K562 (cell line): ENCODE results near the gene STAM2. TPM values are rescaled to one million over a fixed set of nuclear protein-coding genes. Genes with fewer than 3 reads are reported as not detected.
A peak's percentile ranks its signal among the peaks of the same experiment; 100 is the strongest.

Experiments
- ATAC-seq: fragments of 200-7000 bp; cut with Tn5 transposase; 3 replicates; pipeline ENCODE4 v1.9.1; 2020; ENCODE audit warnings: moderate library complexity
- BruUV-seq: library from RNA; stranded (reverse); fragments of 400-500 nt; replicated peaks from 2 replicates; lab custom pipeline; 2021; lab: Mats Ljungman, UMichigan
- CTCF ChIA-PET: fragments of 300-600 bp; formaldehyde crosslinking; extraction: SDS; loops from one replicate; lab custom pipeline; 2021; ENCODE audit warnings: low intra/inter-chr PET ratio; lab: Yijun Ruan, JAX
- POLR2A ChIA-PET: fragments of 300-600, 350-650 bp; sonication (Branson Sonifier 250); formaldehyde crosslinking; extraction: SDS; loops from one replicate; lab custom pipeline; 2021; ENCODE audit warnings: antibody characterized with exemption, inconsistent platforms; lab: Yijun Ruan, JAX
- DNase-seq, 4 experiments: peaks; one replicate each; pipeline versions ENCODE4 v3.0.0 to v3.0.0-alpha.2; 2011 to 2018; ENCODE audit warnings: low spot score in 3 of 4, mixed read lengths in 3 of 4; ENCODE audit errors: extremely low read depth in 1 of 4
- FAIRE-seq: peaks from 2 replicates; lab custom pipeline; 2011; peaks lifted over from hg19 to GRCh38; lab: Jason Lieb, UNC
- H2AFZ ChIP-seq: 2 replicates; pipeline ENCODE4 v1.6.0; 2011; ENCODE audit warnings: low read depth, low read length, control low read depth, inconsistent platforms
- H3K27ac ChIP-seq: fragments of 200-600 bp; 3 replicates; pipeline ENCODE4 v1.8.0; 2011; ENCODE audit warnings: low read depth, mild to moderate bottlenecking, control low read depth, inconsistent platforms, low read length, moderate library complexity, mixed read lengths; ENCODE audit errors: extremely low read depth
- H3K27me3 ChIP-seq, 2 experiments: fragments of 300-600 bp in 1 of 2; 2 replicates in 1 of 2; 3 replicates in 1 of 2; pipeline versions ENCODE4 v1.6.0 to v1.8.0; 2011; ENCODE audit warnings: inconsistent platforms in 2 of 2, low read length in 2 of 2, mild to moderate bottlenecking in 1 of 2, mixed read lengths in 1 of 2, moderate library complexity in 1 of 2; ENCODE audit not compliant: control insufficient read depth in 2 of 2, insufficient read depth in 2 of 2
- H3K36me3 ChIP-seq: fragments of 300-600 bp; 3 replicates; pipeline ENCODE4 v1.8.0; 2011; ENCODE audit warnings: mild to moderate bottlenecking, low read length, inconsistent platforms; ENCODE audit not compliant: control insufficient read depth, insufficient read depth
- H3K4me1 ChIP-seq, 2 experiments: fragments of 200-600 bp in 1 of 2; replicated peaks in 1 of 2; 2 replicates in 1 of 2; 3 replicates in 1 of 2; pipeline versions ENCODE4 v1.5.1 to v1.8.0; 2011; ENCODE audit warnings: inconsistent platforms in 2 of 2, low read length in 2 of 2, mild to moderate bottlenecking in 1 of 2, mixed read lengths in 1 of 2, moderate library complexity in 1 of 2; ENCODE audit not compliant: control insufficient read depth in 2 of 2, insufficient read depth in 2 of 2
- H3K4me2 ChIP-seq: 2 replicates; pipeline ENCODE4 v1.6.1; 2011; ENCODE audit warnings: low read length, control low read depth, inconsistent platforms, mixed read lengths; ENCODE audit not compliant: insufficient read depth
- H3K4me3 ChIP-seq: fragments of 200-600 bp; sonication (generic), shearing (Covaris generic); 2 replicates; pipeline ENCODE4 v1.5.1; 2016; ENCODE audit warnings: control low read depth, inconsistent platforms
- H3K79me2 ChIP-seq: fragments of 200-600 bp; 3 replicates; pipeline ENCODE4 v1.8.0; 2011; ENCODE audit warnings: low read length, inconsistent platforms; ENCODE audit not compliant: control insufficient read depth, insufficient read depth
- H3K9ac ChIP-seq, 2 experiments: 2 replicates each; pipeline versions ENCODE4 v1.6.0 to v1.6.1; 2011; ENCODE audit warnings: low read depth in 2 of 2, low read length in 2 of 2, control low read depth in 1 of 2, inconsistent platforms in 1 of 2, mild to moderate bottlenecking in 1 of 2, mixed read lengths in 1 of 2; ENCODE audit not compliant: insufficient read depth in 1 of 2
- H3K9me1 ChIP-seq: one replicate; pipeline ENCODE4 v1.6.0; 2011; ENCODE audit warnings: inconsistent platforms, mild to moderate bottlenecking, low read length, moderate library complexity; ENCODE audit not compliant: control insufficient read depth, insufficient read depth
- H3K9me3 ChIP-seq: replicated peaks from 2 replicates; pipeline ENCODE4 v1.5.1; 2011; ENCODE audit warnings: low read depth, low read length, inconsistent platforms; ENCODE audit not compliant: control insufficient read depth, insufficient read depth
- H4K20me1 ChIP-seq: replicated peaks from 2 replicates; pipeline ENCODE4 v1.6.1; 2011; ENCODE audit warnings: low read length, inconsistent platforms, mixed read lengths; ENCODE audit not compliant: control insufficient read depth, insufficient read depth
- CBX2 ChIP-seq: fragments of 200-600 bp; sonication (generic); IDR thresholded peaks from one replicate; pipeline ENCODE4 v1.6.1; 2012; ENCODE audit warnings: mild to moderate bottlenecking, low read length, inconsistent platforms; ENCODE audit not compliant: insufficient read depth, poor library complexity, severe bottlenecking
- RFX1 ChIP-seq: fragments of 450-650 bp; IDR thresholded peaks from 2 replicates; pipeline ENCODE4 v1.6.1; 2016; ENCODE audit warnings: mild to moderate bottlenecking, moderate library complexity
- THRAP3 ChIP-seq: fragments of 450-650 bp; IDR thresholded peaks from 2 replicates; pipeline ENCODE4 v1.6.1; 2016; ENCODE audit warnings: mild to moderate bottlenecking, inconsistent platforms, borderline replicate concordance
- ZNF232 ChIP-seq: sonication (generic); formaldehyde crosslinking; IDR thresholded peaks from 2 replicates; pipeline ENCODE4 v1.8.0; 2022; ENCODE audit warnings: mild to moderate bottlenecking, missing genetic modification reagents
- ZNF316 ChIP-seq: fragments of 450-650 bp; IDR thresholded peaks from 2 replicates; pipeline ENCODE4 v1.6.1; 2016
- ZNF766 ChIP-seq: fragments of 200-800 bp; sonication (Bioruptor generic); conservative IDR thresholded peaks from 2 replicates; pipeline ENCODE4 v1.6.1; 2016; ENCODE audit warnings: missing genetic modification characterization, missing compliant biosample characterization
- ZNF830 ChIP-seq: fragments of 250-450 bp; sonication (Bioruptor Pico); IDR thresholded peaks from 2 replicates; pipeline ENCODE4 v1.5.0; 2021; ENCODE audit warnings: mild to moderate bottlenecking
- WGBS: fragments of 100-300 bp; shearing (Covaris generic); methylation state at CpG from one replicate; pipeline ENCODE4 v1.1.6; 2016; ENCODE audit warnings: low coverage, mixed read lengths; ENCODE audit not compliant: insufficient coverage; ENCODE audit errors: missing lambda C conversion rate; 5-methylcytosine and 5-hydroxymethylcytosine counted together
- in situ Hi-C: fragments of 300-500 bp; cut with MboI; formaldehyde crosslinking; loops from 4 replicates; pipeline ENCODE4 v1.15.0; 2018; ENCODE audit warnings: inconsistent platforms, mixed read lengths
- intact Hi-C: fragments of 100-400 bp; cut with micrococcal nuclease; formaldehyde crosslinking; loops from 2 replicates; pipeline ENCODE4 v1.14.2; 2022
- polyA plus RNA-seq, 8 experiments: library from polyadenylated mRNA; depleted of rRNA in 4 of 8; stranded (reverse) in 5 of 8; unstranded in 3 of 8; fragments of >200 nt; fragmentation: Nextera tagmentation in 2 of 8; fragmentation: Illumina TruSeq in 1 of 8; extraction: Ambion mirVana in 2 of 8; extraction: Trizol in 1 of 8; gene quantifications; 2 replicates each; pipeline versions ENCODE4 v1.2.1 to v1.2.3, GENCODE V29; 2011 to 2014; ENCODE audit warnings: inconsistent platforms in 1 of 8, missing spikeins in 1 of 8
- total RNA-seq, 7 experiments: library from RNA; depleted of rRNA in 6 of 7; stranded (reverse); fragments of >200 nt in 6 of 7; fragmentation: Illumina TruSeq in 2 of 7; extraction: Trizol in 2 of 7; gene quantifications; 2 replicates each; pipeline versions ENCODE4 v1.2.1 to v1.2.3, GENCODE V29; 2011 to 2021; ENCODE audit warnings: low replicate concordance in 1 of 7
- TF ChIP-seq, protein P1 (sequence below): fragments of 450-650 bp; IDR thresholded peaks from 2 replicates; pipeline ENCODE4 v1.7.0; 2016; ENCODE audit warnings: borderline replicate concordance

STAM2 gene
- total and polyA plus RNA-seq, 9 of the 15 experiments (the other 6 are each of a cell fraction or from before 2014, with no cell fraction given), result 4.5 to 13.9 (median 8.7) TPM

DNA sequence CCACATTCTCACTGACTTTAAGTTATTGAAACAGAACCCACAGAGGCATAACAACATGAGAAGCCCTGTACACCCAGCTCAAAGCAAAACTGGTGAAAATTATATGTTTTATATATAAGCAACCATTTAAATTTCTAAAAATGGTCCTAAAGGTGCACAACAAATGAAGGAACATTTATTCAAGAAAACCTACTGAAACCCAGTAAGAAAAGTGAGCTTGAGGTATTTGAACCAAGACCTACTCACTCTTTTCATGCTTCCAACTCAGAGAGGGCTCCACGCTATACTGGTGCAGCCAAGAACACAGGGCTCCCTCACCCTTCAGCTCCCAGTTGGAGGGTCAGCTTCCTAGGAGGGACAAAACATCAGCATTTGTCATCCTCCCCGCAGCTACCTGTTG lies 74.6 kb downstream of the STAM2 start (continued):
- no peak for TF ChIP-seq THRAP3
- no peak for TF ChIP-seq RFX1
- TF ChIP-seq, protein P1, sequence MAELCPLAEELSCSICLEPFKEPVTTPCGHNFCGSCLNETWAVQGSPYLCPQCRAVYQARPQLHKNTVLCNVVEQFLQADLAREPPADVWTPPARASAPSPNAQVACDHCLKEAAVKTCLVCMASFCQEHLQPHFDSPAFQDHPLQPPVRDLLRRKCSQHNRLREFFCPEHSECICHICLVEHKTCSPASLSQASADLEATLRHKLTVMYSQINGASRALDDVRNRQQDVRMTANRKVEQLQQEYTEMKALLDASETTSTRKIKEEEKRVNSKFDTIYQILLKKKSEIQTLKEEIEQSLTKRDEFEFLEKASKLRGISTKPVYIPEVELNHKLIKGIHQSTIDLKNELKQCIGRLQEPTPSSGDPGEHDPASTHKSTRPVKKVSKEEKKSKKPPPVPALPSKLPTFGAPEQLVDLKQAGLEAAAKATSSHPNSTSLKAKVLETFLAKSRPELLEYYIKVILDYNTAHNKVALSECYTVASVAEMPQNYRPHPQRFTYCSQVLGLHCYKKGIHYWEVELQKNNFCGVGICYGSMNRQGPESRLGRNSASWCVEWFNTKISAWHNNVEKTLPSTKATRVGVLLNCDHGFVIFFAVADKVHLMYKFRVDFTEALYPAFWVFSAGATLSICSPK, result no peak
- no peak for TF ChIP-seq ZNF830 (CRISPR knock-in tag)
- no peak for TF ChIP-seq ZNF316
- TF ChIP-seq ZNF232 (CRISPR knock-in tag), result no peak

DNA sequence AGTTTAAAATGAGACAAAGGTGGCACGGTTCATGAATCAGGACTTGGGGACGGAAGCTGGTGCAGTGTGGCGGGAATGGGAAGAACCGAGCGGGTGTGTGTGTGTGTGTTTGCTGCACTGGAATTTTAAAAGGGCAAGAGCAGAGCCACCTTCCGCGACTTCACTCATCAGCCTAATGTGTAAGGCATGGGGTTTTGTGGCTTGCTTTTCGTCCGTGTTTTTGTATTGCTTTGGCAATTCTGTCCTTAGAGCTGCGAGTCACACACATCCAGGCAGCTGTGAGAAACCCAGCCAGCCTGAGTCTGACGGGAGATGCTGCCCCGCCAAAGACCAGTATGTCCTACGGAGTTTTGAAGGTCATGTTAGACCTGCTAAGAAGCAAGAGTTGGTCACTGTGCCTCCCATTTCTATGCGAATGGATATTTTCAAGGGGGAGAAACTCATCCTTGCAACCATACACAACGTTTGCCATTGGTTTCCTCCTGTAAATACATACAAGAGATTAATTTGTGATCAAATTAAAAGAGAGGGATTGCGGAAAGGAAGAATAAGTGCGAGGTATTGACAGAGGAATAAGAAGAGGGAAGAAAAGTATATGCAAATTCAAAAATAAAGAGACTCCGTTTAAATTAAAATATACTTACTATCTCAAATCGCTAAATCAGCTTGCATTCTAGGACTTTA lies 76.1 kb downstream of the STAM2 start:
- in situ Hi-C loops, result no loop called here
- Histone ChIP-seq H3K27ac (no peak overlapping the region), H3K9ac (no peak overlapping the region), H3K9me1 (no peaks in the 10 kb centered on the region), H3K27me3 (peaks cover 29 to 50% of the 10 kb centered on the region in 2 experiments), H4K20me1 (no peaks in the 10 kb centered on the region), H3K79me2 (no peaks in the 10 kb centered on the region), H3K4me2 (no peak overlapping the region), H3K36me3 (no peaks in the 10 kb centered on the region), H2AFZ (no peak overlapping the region), H3K4me1 (peaks cover 0 to 14% of the 10 kb centered on the region in 2 experiments; a peak in 1 of 5 replicates), H3K9me3 (no peaks in the 10 kb centered on the region), H3K4me3 (no peak overlapping the region)
- ChIA-PET CTCF (interaction anchor here (0.5 kb wide), 1 partner anchor 16 kb away, joined by 3 read pairs; no protein-coding TSS in a partner anchor), POLR2A (interaction anchor here (0.7 kb wide), 1 partner anchor 18 kb away, joined by 3 read pairs; no protein-coding TSS in a partner anchor)
- no peak for DNase-seq
- WGBS, result 6% methylated on average over 19 of the region's 19 CpGs
- intact Hi-C loops, result no loop called here
- BruUV-seq, result no TSS peak
- no peak for FAIRE-seq
- TF ChIP-seq ZNF766 (CRISPR knock-in tag) (no peak), CBX2 (peak; percentile 53)
- ATAC-seq, result no peak
